Osteocyte (in vitro differentiated cells): ENCODE data around the gene ANKRD29. TPM values are rescaled to one million over a fixed set of nuclear protein-coding genes. Genes with fewer than 3 reads are reported as not detected.
A peak's percentile ranks its signal among the peaks of the same experiment; 100 is the strongest.

Experiments used
- DNase-seq: peaks from one replicate; pipeline ENCODE4 v3.0.0; 2021; ENCODE audit warnings: mixed read lengths; ENCODE audit not compliant: unreplicated experiment; ENCODE audit errors: extremely low spot score
- H3K27ac Mint-ChIP-seq: one replicate; pipeline ENCODE4 v1.8.0; 2021; ENCODE audit warnings: mild to moderate bottlenecking, mixed read lengths; ENCODE audit not compliant: unreplicated experiment
- H3K27me3 Mint-ChIP-seq: one replicate; pipeline ENCODE4 v1.8.0; 2021; ENCODE audit warnings: mixed read lengths; ENCODE audit not compliant: unreplicated experiment
- H3K36me3 Mint-ChIP-seq: one replicate; pipeline ENCODE4 v1.8.0; 2021; ENCODE audit warnings: mixed read lengths; ENCODE audit not compliant: unreplicated experiment
- H3K4me1 Mint-ChIP-seq: one replicate; pipeline ENCODE4 v1.8.0; 2021; ENCODE audit warnings: mixed read lengths; ENCODE audit not compliant: unreplicated experiment
- H3K4me3 Mint-ChIP-seq: one replicate; pipeline ENCODE4 v1.8.0; 2021; ENCODE audit warnings: mild to moderate bottlenecking, moderate library complexity, mixed read lengths; ENCODE audit not compliant: unreplicated experiment
- H3K9me3 Mint-ChIP-seq: one replicate; pipeline ENCODE4 v1.8.0; 2021; ENCODE audit warnings: mixed read lengths; ENCODE audit not compliant: unreplicated experiment
- CTCF ChIP-seq: fragments of 200-600 bp; sonication (generic); IDR thresholded peaks from 2 replicates; pipeline ENCODE4 v1.5.0; 2021; ENCODE audit warnings: antibody characterized with exemption, mild to moderate bottlenecking, moderate library complexity
- total RNA-seq: library from RNA; stranded (reverse); gene quantifications from 2 replicates; pipeline ENCODE4 v1.2.1, GENCODE V29; 2021

ANKRD29 gene
- total RNA-seq, 1 donor from 2014 or later = not detected

- Mint-ChIP-seq H3K27me3 (no peaks in the 10 kb centered on the region), H3K9me3 (no peaks in the 10 kb centered on the region), H3K36me3 (peaks cover 9% of the 10 kb centered on the region), H3K27ac (no peak overlapping the region), H3K4me1 (peaks cover 27% of the 10 kb centered on the region), H3K4me3 (no peak overlapping the region)
- TF ChIP-seq CTCF = no peak
- DNase-seq = no peak
These were observed 87.4 kb downstream of the ANKRD29 start for GRCh38 chr18:23575309-23575651.

GRCh38 chr18:23574611-23575308 lies 88.0 kb downstream of the ANKRD29 start:
- Mint-ChIP-seq H3K4me1 (peaks cover 27% of the 10 kb centered on the region), H3K27me3 (no peaks in the 10 kb centered on the region), H3K36me3 (peaks cover 10% of the 10 kb centered on the region), H3K27ac (peak overlapping the region; percentile 89), H3K9me3 (no peaks in the 10 kb centered on the region), H3K4me3 (no peak overlapping the region)
- TF ChIP-seq CTCF = no peak
- DNase-seq = peak; percentile 46

GRCh38 chr18:23573626-23574431 lies 88.9 kb downstream of the ANKRD29 start:
- no peaks in the 10 kb centered on the region for H3K27me3 Mint-ChIP-seq
- peaks cover 22% of the 10 kb centered on the region for H3K4me1 Mint-ChIP-seq
- no peaks in the 10 kb centered on the region for H3K9me3 Mint-ChIP-seq
- no peak for TF ChIP-seq CTCF
- H3K36me3 Mint-ChIP-seq = peaks cover 17% of the 10 kb centered on the region
- peak overlapping the region; percentile 89 for H3K27ac Mint-ChIP-seq
- peak; percentile 64 for DNase-seq
- H3K4me3 Mint-ChIP-seq = no peak overlapping the region

- no peak for TF ChIP-seq CTCF
- Mint-ChIP-seq H3K36me3 (peaks cover 25% of the 10 kb centered on the region), H3K27me3 (no peaks in the 10 kb centered on the region), H3K27ac (peak overlapping the region; percentile 89), H3K9me3 (no peaks in the 10 kb centered on the region), H3K4me3 (no peak overlapping the region), H3K4me1 (peaks cover 22% of the 10 kb centered on the region)
- DNase-seq = no peak
These were observed 89.7 kb downstream of the ANKRD29 start for GRCh38 chr18:23573020-23573419.

- H3K27me3 Mint-ChIP-seq = no peaks in the 10 kb centered on the region
- no peak overlapping the region for H3K27ac Mint-ChIP-seq
- H3K9me3 Mint-ChIP-seq = no peaks in the 10 kb centered on the region
These were observed 90.1 kb downstream of the ANKRD29 start for GRCh38 chr18:23572570-23572969.

More at GRCh38 chr18:23572570-23572969, 90.1 kb downstream of the ANKRD29 start:
- H3K4me1 Mint-ChIP-seq = peaks cover 22% of the 10 kb centered on the region
- no peak for TF ChIP-seq CTCF
- no peak overlapping the region for H3K4me3 Mint-ChIP-seq
- peaks cover 26% of the 10 kb centered on the region for H3K36me3 Mint-ChIP-seq
- no peak for DNase-seq
